Left colon (tissue), 2 donors: ENCODE data around the gene DOCK6. TPM values are rescaled to one million over a fixed set of nuclear protein-coding genes. Genes with fewer than 3 reads are reported as not detected.

Source experiments
- ATAC-seq: fragments of 200-7000 bp; cut with Tn5 transposase; one replicate; pipeline ENCODE4 v1.9.1; 2020; ENCODE audit warnings: mild to moderate bottlenecking, moderate library complexity
- DNase-seq, 2 donors: peaks; one replicate each; pipeline ENCODE4 v3.0.0-alpha.2; 2020
- intact Hi-C, 2 donors: fragments of 100-400 bp; cut with DNase I in 1 of 2; cut with micrococcal nuclease in 1 of 2; formaldehyde crosslinking; loops; one replicate each; pipeline versions ENCODE4 v1.11.2 to v1.14.0; 2022; cut with DNase I, micrococcal nuclease
- total RNA-seq, 2 donors: library from RNA; stranded (reverse); fragmentation: NEBNext Ultra II Directional; extraction: Animal tissue kit (Norgen Biotek cat#: 25700); gene quantifications; one replicate each; pipeline ENCODE4 v1.2.1, GENCODE V29; 2021
- donor health status: DM: no; HTN: no; CAD: no.
- donor health status: DM: yes; HTN: yes; CAD: no.

Gene DOCK6
- total RNA-seq, 2 donors from 2014 or later: 64.7 to 77.6 TPM

GRCh38 chr19:11236324-11237301, 25.7 kb downstream of the DOCK6 start:
- ATAC-seq: no peak

GRCh38 chr19:11234486-11235075, 27.7 kb downstream of the DOCK6 start:
- no peak for ATAC-seq
- DNase-seq: no peak
- intact Hi-C loops: no loop called here

More at GRCh38 chr19:11236324-11237301, 25.7 kb downstream of the DOCK6 start:
- intact Hi-C loops: no loop called here
- DNase-seq: no peak

- ATAC-seq: no peak
- no peak for DNase-seq
Observed at GRCh38 chr19:11233073-11233472, 29.3 kb downstream of the DOCK6 start.

DNA sequence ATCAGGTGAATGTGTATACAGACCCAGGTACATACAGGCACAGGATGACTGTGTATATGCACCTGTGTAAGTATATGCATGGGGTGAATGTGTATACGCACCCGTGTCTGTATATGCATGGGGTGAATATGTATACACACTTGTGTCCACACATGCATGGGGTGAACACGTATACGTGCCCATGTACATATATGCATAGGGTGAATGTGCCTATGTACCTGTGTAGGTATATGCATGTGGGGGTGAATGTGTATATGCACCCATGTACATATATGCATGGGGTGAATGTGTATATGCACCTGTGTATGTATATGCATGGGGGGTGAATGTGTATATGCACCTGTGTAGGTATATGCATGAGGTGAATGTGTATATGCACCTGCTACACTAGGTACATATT, 29.8 kb downstream of the DOCK6 start:
- intact Hi-C loops: no loop called here
- ATAC-seq (no peak), DNase-seq (no peak)

More at GRCh38 chr19:11233073-11233472, 29.3 kb downstream of the DOCK6 start:
- intact Hi-C loops: no loop called here

DNA sequence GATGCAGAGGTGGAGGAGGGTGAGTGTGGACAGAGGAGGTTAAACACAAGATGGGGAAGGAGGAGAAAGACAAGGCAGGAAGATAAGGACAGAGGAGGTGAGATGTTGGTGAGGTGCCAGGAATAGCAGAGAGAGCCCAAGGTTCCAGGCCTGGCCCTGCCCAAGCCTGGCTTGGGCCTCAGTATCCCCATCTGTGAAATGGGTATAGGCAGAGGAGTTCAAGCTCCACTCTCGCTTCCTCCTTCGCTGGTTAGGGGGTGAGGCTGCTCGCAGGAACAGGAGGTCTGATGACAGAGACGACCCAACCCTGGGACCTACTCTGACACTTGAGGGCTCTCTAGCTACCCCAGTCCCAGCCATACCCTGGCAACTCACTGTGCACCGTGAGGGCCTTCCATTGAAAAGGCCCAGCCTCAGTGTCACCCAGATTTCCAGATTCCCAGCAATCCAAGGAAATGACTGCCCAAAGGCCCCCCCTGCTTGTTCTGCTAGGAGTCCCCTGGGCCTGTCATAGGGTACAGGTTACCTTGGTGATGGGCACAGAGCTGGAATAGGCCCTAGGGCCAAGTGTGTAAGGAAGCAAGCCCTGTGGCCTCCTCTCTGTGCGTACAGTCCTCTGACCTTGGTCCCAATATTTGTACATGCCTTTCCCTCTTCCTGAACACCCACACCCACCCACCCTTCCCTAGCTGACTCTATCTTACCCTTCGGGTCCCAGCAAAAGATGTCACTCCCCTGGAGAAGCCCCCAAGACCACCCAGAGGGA, 31.5 kb downstream of the DOCK6 start:
- DNase-seq (no peak), ATAC-seq (no peak)
- intact Hi-C loops: no loop called here

- intact Hi-C loops: no loop called here
- ATAC-seq (peak; percentile 46), DNase-seq (no peak)
Observed at GRCh38 chr19:11227195-11227886, 35.0 kb downstream of the DOCK6 start.

- ATAC-seq (no peak), DNase-seq (no peak)
- intact Hi-C loops: no loop called here
Observed at GRCh38 chr19:11226716-11227166, 35.6 kb downstream of the DOCK6 start.

DNA sequence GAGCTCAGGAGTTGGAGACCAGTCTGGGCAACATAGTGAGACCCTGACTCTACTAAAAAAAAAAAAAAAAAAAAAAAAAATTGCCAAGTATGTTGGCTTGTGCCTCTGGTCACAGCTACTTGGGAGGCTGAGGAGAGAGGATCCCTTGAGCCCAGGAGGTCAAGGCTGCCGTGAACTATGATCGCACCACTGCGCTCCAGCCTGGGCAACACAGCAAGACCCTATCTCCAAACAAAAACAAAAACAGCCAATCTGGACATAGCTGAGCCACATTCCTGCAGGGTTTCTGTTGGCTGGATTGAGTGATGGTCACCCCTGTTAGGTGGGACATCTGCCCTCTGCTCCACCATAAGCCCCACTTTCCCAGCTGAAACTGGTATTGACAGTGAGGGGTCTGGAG, 36.5 kb downstream of the DOCK6 start:
- intact Hi-C loops: no loop called here
- ATAC-seq (no peak), DNase-seq (no peak)

DNA sequence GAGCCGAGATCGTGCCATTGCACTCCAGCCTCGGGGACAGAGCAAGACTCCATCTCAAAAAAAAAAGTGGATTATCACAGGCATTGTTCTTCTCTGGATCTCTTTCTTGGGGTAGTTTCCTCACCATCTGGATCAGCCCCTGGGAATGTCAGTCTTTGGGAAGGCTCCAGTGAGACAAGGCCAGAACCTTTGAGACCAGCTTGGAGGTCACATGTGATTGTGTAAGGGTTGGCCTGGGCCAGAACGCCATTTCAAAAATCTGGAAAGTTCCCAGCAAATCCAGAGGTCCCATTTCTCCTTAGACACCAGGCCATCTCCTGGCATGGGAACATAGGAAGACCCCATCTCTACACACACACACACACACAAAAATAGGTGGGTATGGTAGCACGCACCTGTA, 37.2 kb downstream of the DOCK6 start:
- DNase-seq (no peak), ATAC-seq (no peak)
- intact Hi-C loops: no loop called here

GRCh38 chr19:11224429-11224828, 37.9 kb downstream of the DOCK6 start:
- intact Hi-C loops: no loop called here
- ATAC-seq: no peak
- no peak for DNase-seq

DNA sequence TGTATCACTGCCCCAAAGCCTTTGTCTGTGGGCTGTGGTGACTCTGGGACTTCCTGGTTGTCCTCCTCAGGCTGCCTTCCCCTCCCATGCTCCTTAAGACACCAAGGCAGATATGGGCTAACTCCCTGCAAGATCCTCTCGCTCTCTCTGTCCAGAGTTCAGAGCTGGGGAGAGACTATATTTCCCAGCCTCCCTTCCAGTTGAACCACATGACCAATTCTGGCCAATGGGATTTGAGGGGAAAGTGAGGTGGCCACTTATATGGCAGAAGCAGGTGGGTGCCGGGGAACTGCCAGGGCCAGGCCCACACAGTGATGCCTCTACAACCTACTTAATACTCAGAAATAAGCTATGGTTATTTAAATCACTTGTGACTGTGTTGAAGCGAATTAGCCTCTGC, 39.1 kb downstream of the DOCK6 start:
- no peak for DNase-seq
- intact Hi-C loops: no loop called here
- ATAC-seq: no peak

- no peak for DNase-seq
- intact Hi-C loops: no loop called here
- ATAC-seq: no peak
Observed at GRCh38 chr19:11221082-11221598, 41.2 kb downstream of the DOCK6 start.

- DNase-seq (no peak), ATAC-seq (no peak)
- intact Hi-C loops: no loop called here
Observed at GRCh38 chr19:11214387-11214786, 47.9 kb downstream of the DOCK6 start.

DNA sequence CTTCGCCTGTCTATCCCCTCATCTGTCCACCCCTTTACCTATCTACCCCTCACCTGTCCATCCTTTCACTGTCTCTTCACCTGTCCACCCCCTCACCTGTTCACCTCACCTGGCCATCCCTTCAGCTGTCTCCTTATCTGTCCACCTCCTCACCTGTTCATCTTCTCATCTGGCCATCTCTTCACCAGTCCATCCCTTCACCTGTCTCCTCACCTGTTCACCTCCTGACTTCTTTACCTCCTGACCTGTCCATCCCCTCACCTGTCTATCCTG, 51.7 kb downstream of the DOCK6 start:
- intact Hi-C loops: no loop called here
- no peak for DNase-seq
- ATAC-seq: no peak

GRCh38 chr19:11209839-11210655, 52.3 kb downstream of the DOCK6 start:
- intact Hi-C loops: loop anchor here (10.0 kb wide), 2 partner anchors 75 to 175 kb away; no protein-coding TSS in a partner anchor
- DNase-seq (no peak), ATAC-seq (no peak)

DNA sequence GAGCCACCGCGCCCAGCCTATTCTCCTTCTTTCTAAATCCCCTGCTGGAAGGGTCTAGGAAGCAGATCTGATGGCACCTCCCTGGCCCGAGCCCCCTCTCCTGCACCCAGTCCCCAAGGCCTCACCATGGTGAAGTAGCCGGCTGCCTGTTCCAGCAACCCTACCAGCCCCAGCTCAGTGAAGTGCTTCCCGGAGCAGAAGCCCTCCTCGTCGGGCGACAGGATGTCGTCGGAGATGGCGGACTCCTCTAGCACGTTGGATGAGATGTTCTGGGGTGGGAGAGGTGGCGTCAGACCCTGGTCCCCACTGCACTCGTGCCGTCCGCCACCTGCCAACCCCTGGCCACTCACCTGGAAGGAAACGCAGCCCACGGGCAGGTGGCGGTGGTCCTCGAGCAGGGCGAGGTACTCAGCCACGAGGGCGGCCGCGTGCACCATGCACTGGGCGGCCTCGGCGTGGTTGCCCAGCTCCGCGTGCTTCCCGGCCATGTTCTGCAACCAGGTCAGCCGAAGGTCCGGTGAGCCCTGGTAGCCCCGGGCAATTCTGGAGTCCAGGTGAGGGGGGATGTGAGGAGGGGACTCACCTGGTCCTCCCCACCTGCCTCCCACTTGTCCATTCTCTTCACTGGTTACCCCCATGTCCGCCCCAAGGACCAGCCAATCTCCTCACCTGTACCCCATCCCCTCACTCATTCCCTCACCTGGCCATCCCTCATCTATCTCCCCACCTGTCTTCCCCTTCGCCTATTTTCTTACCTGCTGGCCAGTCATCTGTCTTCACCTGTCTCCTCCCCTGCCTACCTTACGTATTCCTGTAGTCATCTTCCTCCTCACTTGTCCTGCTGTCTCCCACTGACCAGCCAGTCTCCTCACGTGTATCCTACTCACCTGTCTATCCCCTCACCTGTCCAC, 53.5 kb downstream of the DOCK6 start:
- DNase-seq: no peak
- ATAC-seq: no peak
- intact Hi-C loops: loop anchor here (10.0 kb wide), 2 partner anchors 74 to 174 kb away; no protein-coding TSS in a partner anchor
